GM18861 (cell line): ENCODE data around the gene AGR3.
A peak's percentile ranks its signal among the peaks of the same experiment; 100 is the strongest.

Experiments used
- ATAC-seq: cut with Tn5 transposase; IDR thresholded peaks from one replicate; pipeline ENCODE4 v1.9.1; 2021; ENCODE audit not compliant: unreplicated experiment

The AGR3 gene

DNA sequence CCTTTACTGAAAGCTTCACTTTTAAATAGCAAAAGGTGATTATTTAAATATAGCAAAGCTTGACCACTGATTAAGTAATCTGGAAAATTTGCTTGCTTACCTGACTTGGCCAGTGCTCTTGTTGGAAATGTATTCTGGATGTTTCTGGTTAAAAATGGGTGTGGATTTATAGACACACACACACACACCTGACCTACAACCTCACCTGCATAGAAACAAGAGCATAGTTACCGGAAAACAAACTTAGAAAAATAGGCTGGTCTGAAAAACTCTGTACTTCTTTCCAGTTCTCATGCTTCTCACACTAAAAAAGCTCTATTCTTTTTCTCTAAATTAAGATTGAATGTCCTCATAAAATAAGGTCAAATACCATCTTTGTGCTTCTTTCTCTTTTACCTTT, at the start of gene AGR3:
Gene AGR3 (minus strand): TSS at position 140 of the 400 bp plus-strand sequence. CDS start 3,365 bp downstream, outside the sequence.
- no peak for ATAC-seq

DNA sequence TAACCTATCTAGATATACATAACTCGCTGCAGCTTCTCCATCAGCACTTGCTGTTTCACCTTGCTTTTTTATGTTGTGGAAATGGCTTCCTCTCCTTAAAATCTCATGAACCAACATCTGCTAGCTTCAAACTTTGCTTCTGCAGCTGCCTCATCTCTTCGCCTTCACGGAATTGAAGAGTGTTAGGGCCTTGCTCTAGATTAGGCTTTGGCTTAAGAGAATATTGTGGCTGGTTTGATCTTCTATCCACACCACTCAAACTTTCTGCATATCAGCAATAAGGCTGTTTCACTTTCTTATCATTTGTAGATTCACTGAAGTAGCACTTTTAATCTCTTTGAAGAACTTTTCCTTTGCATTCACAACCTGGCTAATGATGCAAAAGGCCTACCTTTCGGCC, 49.2 kb upstream of the AGR3 start:
- ATAC-seq = no peak

GRCh38 chr7:16929146-16929762, 47.5 kb upstream of the AGR3 start:
- peak; percentile 91 for ATAC-seq

GRCh38 chr7:16926861-16927260, 45.1 kb upstream of the AGR3 start:
- no peak for ATAC-seq

- ATAC-seq = peak; percentile 60
Observed at GRCh38 chr7:16926283-16926682, 44.5 kb upstream of the AGR3 start.

DNA sequence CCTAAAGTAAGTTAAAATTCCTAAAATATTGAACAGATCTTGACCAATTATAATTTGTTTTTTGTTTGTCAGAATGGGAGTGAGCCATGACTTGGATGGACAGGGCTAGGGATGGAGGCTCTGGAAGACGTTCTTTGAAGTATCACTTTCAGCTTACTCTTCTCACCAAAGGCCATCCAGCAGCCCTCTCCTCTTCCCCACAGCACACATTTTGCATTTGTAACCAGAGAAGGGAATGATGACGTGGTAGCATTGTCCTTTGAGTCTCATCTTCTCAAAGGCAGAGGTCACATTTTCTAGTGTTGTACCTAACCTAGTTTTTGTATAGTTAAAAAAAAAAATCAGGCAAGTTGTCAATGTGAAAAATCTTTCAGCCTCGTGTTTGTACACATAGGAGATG, 43.8 kb upstream of the AGR3 start:
- no peak for ATAC-seq

DNA sequence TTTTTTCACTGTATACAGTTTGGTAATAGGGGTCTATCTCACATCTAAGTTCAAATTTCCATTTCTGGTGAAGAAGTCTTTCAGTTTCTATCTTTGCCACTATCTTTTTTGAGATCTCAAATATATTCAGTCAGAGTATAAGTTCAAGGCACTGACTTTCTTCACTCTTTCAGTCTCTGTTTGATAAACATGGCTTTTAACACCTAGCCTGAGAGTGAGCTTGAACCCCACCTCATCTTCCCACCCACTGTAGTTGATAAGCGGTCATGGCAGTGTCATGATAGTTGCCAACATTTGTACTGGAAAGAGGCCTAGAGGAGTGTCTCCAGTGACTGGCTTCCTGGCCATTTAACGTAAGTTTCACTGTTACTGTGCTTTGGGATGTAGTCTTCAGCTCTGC, 41.2 kb upstream of the AGR3 start:
- no peak for ATAC-seq

DNA sequence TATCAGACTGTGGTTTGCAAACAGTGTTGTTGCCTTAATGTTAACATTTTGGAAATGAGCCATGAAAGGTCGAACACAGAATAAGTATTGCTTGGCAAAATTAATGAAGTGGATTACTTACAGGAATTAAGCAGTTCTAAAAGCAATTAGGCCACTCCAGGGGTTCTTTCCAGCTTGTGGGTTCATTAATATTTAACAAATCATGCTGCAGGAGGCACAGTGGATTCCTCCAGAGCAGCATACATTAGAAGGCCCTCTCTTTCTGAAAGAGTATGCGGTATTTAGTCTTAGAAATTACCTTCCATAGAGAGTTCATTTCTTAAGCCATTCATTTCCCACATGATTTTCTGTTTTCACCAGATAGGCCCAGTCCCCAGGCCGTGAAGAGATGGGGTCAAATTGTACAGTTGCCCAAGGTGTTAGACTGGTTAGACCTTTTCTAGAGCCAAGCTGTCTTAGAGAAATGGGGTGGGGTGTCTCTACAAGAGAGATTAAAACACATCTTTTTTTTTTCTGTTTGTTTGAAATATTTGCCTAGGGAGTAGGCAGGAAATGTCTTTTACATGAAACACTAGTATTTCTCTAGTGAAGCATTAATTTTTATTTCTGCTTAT, 40.0 kb upstream of the AGR3 start:
- no peak for ATAC-seq

DNA sequence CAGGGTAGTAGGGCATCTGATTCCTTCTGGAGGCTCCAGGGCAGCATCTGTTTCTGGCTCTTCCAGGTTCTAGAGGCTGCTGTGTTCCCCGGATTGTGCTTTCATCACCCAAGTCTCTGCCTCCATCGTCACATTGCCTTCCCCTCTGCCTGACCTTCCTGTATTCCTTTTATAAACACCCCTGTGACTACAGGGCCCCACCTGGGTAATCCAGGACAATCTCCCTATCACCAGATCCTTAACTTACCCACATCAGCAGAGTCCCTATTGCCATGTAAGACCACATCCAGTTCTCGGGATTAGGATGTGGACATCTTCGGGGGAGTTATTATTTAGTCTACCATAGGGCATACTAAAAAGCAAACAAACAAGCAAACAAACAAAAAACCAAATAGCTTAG, 39.4 kb upstream of the AGR3 start:
- no peak for ATAC-seq

- no peak for ATAC-seq
Observed at GRCh38 chr7:16919440-16919839, 37.7 kb upstream of the AGR3 start.

DNA sequence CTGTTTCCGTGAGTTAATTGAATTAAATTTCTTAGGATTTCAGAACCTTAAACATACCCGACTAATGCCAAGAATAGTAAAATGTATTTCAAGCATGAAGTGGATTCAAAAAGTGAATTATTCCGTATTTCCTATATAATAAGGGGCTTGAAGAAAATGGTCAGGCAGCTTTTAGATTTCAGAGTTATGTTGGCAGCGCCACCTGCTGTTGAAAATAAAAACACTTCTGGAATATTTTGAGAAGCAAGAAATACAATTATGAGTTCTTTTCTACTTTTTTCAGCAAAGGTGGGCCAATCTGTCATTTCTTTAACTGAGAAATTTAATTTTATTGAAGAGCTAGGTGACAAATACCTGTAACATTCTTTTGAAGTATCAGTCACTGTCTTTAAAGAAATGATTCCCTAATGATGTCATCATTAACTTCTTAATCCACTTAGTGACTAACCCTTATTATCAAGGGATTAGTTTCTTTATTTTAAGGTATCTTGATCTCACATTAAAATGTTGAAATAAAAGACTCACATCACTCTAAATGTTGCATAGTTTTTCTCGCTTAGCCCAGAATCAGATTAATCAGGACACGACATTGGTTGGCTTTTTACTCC, 36.6 kb upstream of the AGR3 start:
- ATAC-seq = no peak

DNA sequence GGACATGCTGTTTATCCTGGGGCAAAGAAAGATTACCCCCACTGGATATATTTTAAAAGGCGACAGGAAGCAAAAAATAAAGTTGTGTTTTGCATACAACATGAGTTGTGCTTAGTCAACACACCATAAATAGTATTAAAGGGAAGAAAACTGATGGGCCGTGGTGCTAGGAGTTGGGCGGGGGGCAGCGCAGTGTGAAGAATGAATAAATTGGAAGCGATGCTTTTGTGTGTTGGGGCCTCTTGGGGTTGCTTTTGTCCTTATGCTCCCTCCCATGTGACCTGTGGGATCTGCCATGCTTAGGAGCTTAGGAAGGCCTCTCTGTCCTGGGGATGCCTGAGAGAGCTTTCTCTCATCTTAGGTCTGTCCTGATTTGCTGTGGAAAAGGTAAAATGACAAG, 35.0 kb upstream of the AGR3 start:
- ATAC-seq = no peak

DNA sequence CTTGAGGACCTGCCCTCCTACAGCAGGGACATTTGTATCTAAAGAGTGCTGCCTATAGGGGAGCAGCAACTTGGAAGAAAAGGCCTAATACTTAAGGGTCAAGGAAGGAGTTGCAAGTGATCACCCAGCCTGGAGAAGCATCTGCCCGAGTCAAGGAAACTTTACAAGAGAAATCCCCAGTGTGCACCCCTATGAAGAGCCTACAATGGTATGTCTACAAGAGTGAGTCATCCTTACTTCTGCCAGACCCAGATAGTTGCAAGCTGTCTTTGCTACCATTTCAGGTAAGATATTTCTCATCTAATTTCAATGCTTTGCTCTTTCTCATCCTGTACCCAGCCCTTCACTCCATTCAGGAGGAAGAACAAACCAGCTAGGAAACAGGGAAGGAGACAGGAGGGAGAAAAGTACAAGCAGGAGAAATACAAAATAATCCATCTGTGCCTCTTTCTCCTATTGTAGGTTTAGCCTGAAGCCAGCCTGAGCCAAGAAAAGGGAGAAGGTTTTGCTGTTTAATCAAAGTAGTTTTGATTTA, 34.4 kb upstream of the AGR3 start:
- ATAC-seq = no peak

- no peak for ATAC-seq
Observed at GRCh38 chr7:16915405-16915804, 33.6 kb upstream of the AGR3 start.

- ATAC-seq = no peak
Observed at GRCh38 chr7:16914771-16915170, 33.0 kb upstream of the AGR3 start.

DNA sequence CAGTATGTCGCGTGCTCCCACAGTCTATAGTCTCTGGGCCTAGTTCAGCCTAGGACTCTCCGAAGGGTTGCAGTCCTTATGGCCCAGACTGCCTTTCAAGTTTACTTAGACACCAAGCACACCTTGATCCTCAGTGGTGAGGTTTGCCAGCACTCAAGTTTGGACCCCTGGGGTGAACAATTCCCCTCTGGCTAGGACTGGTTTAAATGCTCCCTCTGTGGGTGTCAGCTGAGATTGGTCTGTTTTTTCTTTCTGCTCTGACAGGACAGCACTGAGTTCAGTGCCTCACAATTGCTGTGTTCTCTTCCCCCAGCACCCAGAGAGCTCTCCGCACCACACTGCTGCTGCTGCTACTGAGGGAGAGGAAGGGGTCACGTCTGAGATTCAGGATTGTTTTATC, 31.9 kb upstream of the AGR3 start:
- ATAC-seq = no peak

DNA sequence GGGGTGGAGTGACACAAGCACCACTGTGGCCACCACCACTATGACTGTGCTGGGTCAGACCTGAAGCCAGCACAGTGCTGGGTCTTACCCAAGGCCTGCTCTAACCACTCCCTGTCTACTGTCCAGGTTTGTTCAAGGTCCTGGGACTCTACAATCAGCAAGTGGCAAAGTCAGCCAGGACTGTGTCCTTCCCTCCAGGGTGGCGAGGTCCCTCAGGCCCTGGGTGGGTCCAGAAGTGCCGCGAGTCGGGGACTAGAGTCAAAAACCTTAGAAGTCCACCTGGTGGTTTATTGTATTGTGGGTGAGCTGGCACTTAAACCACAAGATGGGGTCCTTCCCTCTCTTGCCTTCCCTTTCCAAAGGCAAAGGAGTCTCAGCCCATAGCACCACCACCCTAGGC, 30.8 kb upstream of the AGR3 start:
- no peak for ATAC-seq

DNA sequence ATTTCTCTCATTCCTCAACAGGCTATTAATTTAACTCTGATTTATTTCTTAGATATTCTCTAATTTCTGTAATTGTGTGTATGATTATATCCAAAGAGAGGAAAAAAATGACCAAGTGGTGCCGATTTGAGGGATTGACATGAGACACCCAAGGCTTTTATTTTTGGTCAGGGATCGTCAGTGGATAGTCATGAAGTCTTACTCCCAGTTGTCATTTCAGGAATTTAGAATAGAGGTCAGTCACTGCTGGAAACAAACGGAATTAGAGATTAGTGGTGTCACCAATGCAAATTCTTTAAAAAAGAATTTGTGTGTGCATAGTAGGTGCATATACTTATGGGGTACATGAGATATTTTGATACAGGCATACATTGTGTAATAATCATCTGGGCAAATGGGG, 26.8 kb upstream of the AGR3 start:
- no peak for ATAC-seq

GRCh38 chr7:16905300-16906044, 23.7 kb upstream of the AGR3 start:
- no peak for ATAC-seq

DNA sequence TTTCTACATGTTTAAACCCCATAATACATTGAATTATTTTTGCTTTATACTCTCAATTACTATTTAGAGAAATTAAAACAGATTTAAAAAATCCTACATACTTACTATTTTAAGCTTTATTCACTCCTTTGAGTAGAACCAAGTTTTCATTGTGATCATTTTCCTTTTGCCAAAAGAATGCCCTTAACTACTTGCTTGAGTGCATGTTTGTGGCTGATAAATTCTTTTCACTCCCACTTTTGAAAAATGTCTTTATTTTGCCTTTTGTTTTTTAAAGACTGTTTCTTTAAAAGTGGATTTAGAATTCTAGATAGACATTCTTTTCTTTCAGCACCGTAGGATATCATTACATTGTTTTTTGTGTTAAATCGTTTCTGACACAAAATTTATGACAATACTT, 22.3 kb upstream of the AGR3 start:
- no peak for ATAC-seq

- no peak for ATAC-seq
Observed at GRCh38 chr7:16900209-16900768, 18.5 kb upstream of the AGR3 start.
